H9 (cell line): ENCODE results near the gene USP4. TPM values are rescaled to one million over a fixed set of nuclear protein-coding genes. Genes with fewer than 3 reads are reported as not detected.
A peak's percentile ranks its signal among the peaks of the same experiment; 100 is the strongest.

ENCODE experiments used
- DNase-seq: peaks from one replicate; pipeline ENCODE4 v3.0.0-alpha.2; 2017
- H2AFZ ChIP-seq: one replicate; pipeline ENCODE4 v1.6.1; 2013; ENCODE audit warnings: mild to moderate bottlenecking, low read length, control low read depth, moderate library complexity
- H2AK5ac ChIP-seq: 2 replicates; pipeline ENCODE4 v1.6.1; 2013; ENCODE audit warnings: low read length, control low read depth, mixed read lengths; ENCODE audit not compliant: insufficient read length
- H2BK120ac ChIP-seq: one replicate; pipeline ENCODE4 v1.6.1; 2013; ENCODE audit warnings: low read depth, mild to moderate bottlenecking, low read length, control low read depth, inconsistent platforms; ENCODE audit not compliant: poor library complexity, severe bottlenecking
- H2BK12ac ChIP-seq: 2 replicates; pipeline ENCODE4 v1.6.1; 2013; ENCODE audit warnings: low read length, control low read depth, mixed read lengths, low read depth; ENCODE audit not compliant: insufficient read length
- H2BK15ac ChIP-seq: 2 replicates; pipeline ENCODE4 v1.6.1; 2013; ENCODE audit warnings: low read depth, low read length, control low read depth
- H2BK20ac ChIP-seq: one replicate; pipeline ENCODE4 v1.6.1; 2013; ENCODE audit warnings: low read depth, mild to moderate bottlenecking, low read length, control low read depth, inconsistent platforms; ENCODE audit not compliant: poor library complexity, severe bottlenecking
- H2BK5ac ChIP-seq: 2 replicates; pipeline ENCODE4 v1.6.1; 2013; ENCODE audit warnings: low read length, control low read depth, mixed read lengths; ENCODE audit not compliant: insufficient read length
- H3K14ac ChIP-seq: 2 replicates; pipeline ENCODE4 v1.6.1; 2013; ENCODE audit warnings: low read length, control low read depth; ENCODE audit not compliant: insufficient read depth
- H3K18ac ChIP-seq: 2 replicates; pipeline ENCODE4 v1.6.1; 2013; ENCODE audit warnings: low read depth, mild to moderate bottlenecking, mixed read lengths, low read length, control low read depth; ENCODE audit not compliant: insufficient read length
- H3K23ac ChIP-seq: 2 replicates; pipeline ENCODE4 v1.6.1; 2013; ENCODE audit warnings: low read length, control low read depth, mixed read lengths, low read depth; ENCODE audit not compliant: insufficient read length
- H3K23me2 ChIP-seq: 2 replicates; pipeline ENCODE4 v1.6.1; 2013; ENCODE audit warnings: low read depth, mild to moderate bottlenecking, mixed read lengths, low read length, control low read depth; ENCODE audit not compliant: insufficient read length, poor library complexity, severe bottlenecking
- H3K27ac ChIP-seq: 2 replicates; pipeline ENCODE4 v1.5.1; 2013; ENCODE audit warnings: low read length, control low read depth, mixed read lengths, low read depth; ENCODE audit not compliant: insufficient read length
- H3K27me3 ChIP-seq: 2 replicates; pipeline ENCODE4 v1.6.1; 2013; ENCODE audit warnings: low read length, control low read depth, inconsistent platforms; ENCODE audit not compliant: insufficient read depth
- H3K4ac ChIP-seq: 2 replicates; pipeline ENCODE4 v1.6.1; 2013; ENCODE audit warnings: low read depth, mild to moderate bottlenecking, control low read depth, inconsistent platforms, low read length, moderate library complexity
- H3K4me1 ChIP-seq: 2 replicates; pipeline ENCODE4 v1.6.1; 2013; ENCODE audit warnings: low read length, control low read depth, inconsistent platforms; ENCODE audit not compliant: insufficient read depth
- H3K4me2 ChIP-seq: 2 replicates; pipeline ENCODE4 v1.6.1; 2013; ENCODE audit warnings: low read length, control low read depth, mixed read lengths; ENCODE audit not compliant: insufficient read length, insufficient read depth
- H3K56ac ChIP-seq: 2 replicates; pipeline ENCODE4 v1.6.1; 2013; ENCODE audit warnings: low read depth, mild to moderate bottlenecking, mixed read lengths, low read length, control low read depth; ENCODE audit not compliant: insufficient read length
- H3K79me1 ChIP-seq: 2 replicates; pipeline ENCODE4 v1.6.1; 2013; ENCODE audit warnings: low read depth, mild to moderate bottlenecking, moderate library complexity, low read length, control low read depth, inconsistent platforms; ENCODE audit not compliant: insufficient read depth, poor library complexity, severe bottlenecking
- H3K79me2 ChIP-seq: 2 replicates; pipeline ENCODE4 v1.6.1; 2013; ENCODE audit warnings: low read length, control low read depth, inconsistent platforms; ENCODE audit not compliant: insufficient read depth
- H3K9ac ChIP-seq: 2 replicates; pipeline ENCODE4 v1.6.1; 2013; ENCODE audit warnings: low read length, control low read depth, mixed read lengths; ENCODE audit not compliant: insufficient read length; ENCODE audit errors: extremely low read depth
- H3K9me3 ChIP-seq: one replicate; pipeline ENCODE4 v1.6.1; 2013; ENCODE audit warnings: low read depth, low read length, inconsistent platforms; ENCODE audit not compliant: control insufficient read depth
- H3T11ph ChIP-seq: one replicate; pipeline ENCODE4 v1.6.1; 2013; ENCODE audit warnings: mild to moderate bottlenecking, low read length, control low read depth, inconsistent platforms
- H4K20me1 ChIP-seq: one replicate; pipeline ENCODE4 v1.6.1; 2013; ENCODE audit not compliant: control insufficient read depth, insufficient read length, insufficient read depth
- H4K5ac ChIP-seq: 2 replicates; pipeline ENCODE4 v1.6.1; 2013; ENCODE audit warnings: low read depth, mild to moderate bottlenecking, mixed read lengths, low read length, control low read depth; ENCODE audit not compliant: insufficient read length
- H4K8ac ChIP-seq: replicated peaks from 2 replicates; pipeline ENCODE4 v1.6.1; 2013; ENCODE audit warnings: low read length, control low read depth, mixed read lengths, low read depth; ENCODE audit not compliant: insufficient read length
- H4K91ac ChIP-seq: 2 replicates; pipeline ENCODE4 v1.6.1; 2013; ENCODE audit warnings: low read depth, mild to moderate bottlenecking, moderate library complexity, mixed read lengths, low read length, control low read depth; ENCODE audit not compliant: insufficient read length
- H3K27ac Mint-ChIP-seq, 3 experiments: 2 replicates in 2 of 3; 3 replicates in 1 of 3; pipeline ENCODE4 v1.8.0; 2020 to 2021; ENCODE audit warnings: mixed read lengths in 3 of 3, mild to moderate bottlenecking in 1 of 3, moderate library complexity in 1 of 3
- H3K27me3 Mint-ChIP-seq: 2 replicates; pipeline ENCODE4 v1.8.0; 2021; ENCODE audit warnings: low read depth, mild to moderate bottlenecking, moderate library complexity, mixed read lengths
- H3K36me3 Mint-ChIP-seq, 3 experiments: 2 replicates in 2 of 3; 3 replicates in 1 of 3; pipeline ENCODE4 v1.8.0; 2020 to 2021; ENCODE audit warnings: low read depth in 3 of 3, mixed read lengths in 3 of 3; ENCODE audit not compliant: insufficient read depth in 1 of 3
- H3K4me1 Mint-ChIP-seq, 2 experiments: 2 replicates each; pipeline ENCODE4 v1.8.0; 2020; ENCODE audit warnings: mixed read lengths in 2 of 2
- H3K4me3 Mint-ChIP-seq, 2 experiments: 2 replicates in 1 of 2; 3 replicates in 1 of 2; pipeline ENCODE4 v1.8.0; 2020 to 2021; ENCODE audit warnings: mild to moderate bottlenecking in 2 of 2, mixed read lengths in 2 of 2, moderate library complexity in 1 of 2
- H3K9me3 Mint-ChIP-seq, 2 experiments: 2 replicates in 1 of 2; 3 replicates in 1 of 2; pipeline ENCODE4 v1.8.0; 2020; ENCODE audit warnings: mild to moderate bottlenecking in 2 of 2, mixed read lengths in 2 of 2, moderate library complexity in 1 of 2
- WGBS: extraction: QIAGEN DNeasy Blood & Tissue Kit; methylation state at CpG from one replicate; pipeline ENCODE4 v1.1.7; 2013; ENCODE audit warnings: missing lambda C conversion rate, low lambda C conversion rate, mixed read lengths; ENCODE audit not compliant: insufficient read length; ENCODE audit errors: extremely low coverage; 5-methylcytosine and 5-hydroxymethylcytosine counted together
- total RNA-seq: library from RNA; stranded (reverse); gene quantifications from 2 replicates; pipeline ENCODE4 v1.2.1, GENCODE V29; 2021
- TF ChIP-seq, protein P1 (sequence below): fragments of 200-600 bp; sonication (generic); conservative IDR thresholded peaks from 3 replicates; pipeline ENCODE4 v1.8.0; 2021; ENCODE audit warnings: antibody characterized with exemption, mild to moderate bottlenecking

Gene USP4
- total RNA-seq, 1 experiment from 2014 or later = 36.1 TPM

DNA sequence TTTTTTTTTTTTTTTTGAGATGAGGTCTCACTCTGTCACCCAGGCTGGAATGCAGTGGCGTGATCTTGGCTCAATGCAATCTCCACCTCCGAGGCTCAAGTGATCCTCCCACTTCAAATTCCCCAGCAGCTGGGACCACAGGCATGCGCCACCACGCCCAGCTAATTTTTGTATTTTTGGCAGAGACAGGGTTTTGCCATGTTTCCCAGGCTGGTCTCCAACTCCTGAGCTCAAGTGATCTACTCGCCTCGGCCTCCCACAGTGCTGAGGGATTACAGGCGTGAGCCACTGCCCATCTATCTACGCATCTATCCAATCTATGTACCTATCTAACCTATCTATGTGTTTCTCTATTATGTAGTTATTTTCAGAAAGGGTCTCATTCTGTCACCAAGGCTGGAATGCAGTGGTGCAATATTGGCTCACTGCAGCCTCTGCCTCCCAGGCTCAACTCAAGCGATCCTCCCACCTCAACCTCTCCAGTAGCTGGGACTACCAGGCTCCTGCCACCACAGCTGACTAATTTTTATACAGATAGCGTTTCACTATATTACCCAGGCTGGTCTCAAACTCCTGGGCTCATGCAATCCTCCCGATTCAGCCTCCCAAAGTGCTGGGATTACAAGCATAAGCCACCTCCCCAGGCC is 38.5 kb upstream of the USP4 start:
- Histone ChIP-seq H4K5ac (no peak overlapping the region), H4K91ac (no peak overlapping the region), H3K4me2 (no peak overlapping the region), H3K23ac (no peak overlapping the region), H2AK5ac (no peak overlapping the region), H2BK20ac (no peak overlapping the region), H3K9me3 (no peaks in the 10 kb centered on the region), H3K9ac (no peak overlapping the region), H3K14ac (no peak overlapping the region), H3K4ac (no peak overlapping the region), H3K27ac (no peak overlapping the region), H3K18ac (no peak overlapping the region), H2BK5ac (no peak overlapping the region), H2AFZ (no peak overlapping the region), H3K79me1 (peaks cover 21% of the 10 kb centered on the region), H3K56ac (no peak overlapping the region), H3K27me3 (no peaks in the 10 kb centered on the region; the same call in 1 of the 2 replicates), H3K79me2 (peaks cover 25% of the 10 kb centered on the region; the same call in 1 of the 2 replicates), H3T11ph (no peak overlapping the region), H3K4me1 (no peaks in the 10 kb centered on the region), H2BK120ac (no peak overlapping the region), H3K23me2 (no peaks in the 10 kb centered on the region), H4K20me1 (no peaks in the 10 kb centered on the region), H2BK15ac (no peak overlapping the region), H4K8ac (no peak overlapping the region), H2BK12ac (no peak overlapping the region)
- Mint-ChIP-seq H3K36me3 (peaks cover 16 to 24% (median 23%) of the 10 kb centered on the region in 3 experiments), H3K27me3 (no peaks in the 10 kb centered on the region), H3K4me1 (peaks cover 8 to 9% of the 10 kb centered on the region in 2 experiments; a peak in 3 of 4 replicates), H3K27ac (peak overlapping the region in 2 of 3 experiments; percentile 15 to 77; a peak in 2 of 7 replicates), H3K9me3 (no peaks in the 10 kb centered on the region), H3K4me3 (no peak overlapping the region)
- TF ChIP-seq, protein P1, sequence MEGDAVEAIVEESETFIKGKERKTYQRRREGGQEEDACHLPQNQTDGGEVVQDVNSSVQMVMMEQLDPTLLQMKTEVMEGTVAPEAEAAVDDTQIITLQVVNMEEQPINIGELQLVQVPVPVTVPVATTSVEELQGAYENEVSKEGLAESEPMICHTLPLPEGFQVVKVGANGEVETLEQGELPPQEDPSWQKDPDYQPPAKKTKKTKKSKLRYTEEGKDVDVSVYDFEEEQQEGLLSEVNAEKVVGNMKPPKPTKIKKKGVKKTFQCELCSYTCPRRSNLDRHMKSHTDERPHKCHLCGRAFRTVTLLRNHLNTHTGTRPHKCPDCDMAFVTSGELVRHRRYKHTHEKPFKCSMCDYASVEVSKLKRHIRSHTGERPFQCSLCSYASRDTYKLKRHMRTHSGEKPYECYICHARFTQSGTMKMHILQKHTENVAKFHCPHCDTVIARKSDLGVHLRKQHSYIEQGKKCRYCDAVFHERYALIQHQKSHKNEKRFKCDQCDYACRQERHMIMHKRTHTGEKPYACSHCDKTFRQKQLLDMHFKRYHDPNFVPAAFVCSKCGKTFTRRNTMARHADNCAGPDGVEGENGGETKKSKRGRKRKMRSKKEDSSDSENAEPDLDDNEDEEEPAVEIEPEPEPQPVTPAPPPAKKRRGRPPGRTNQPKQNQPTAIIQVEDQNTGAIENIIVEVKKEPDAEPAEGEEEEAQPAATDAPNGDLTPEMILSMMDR = no peak
- no peak for DNase-seq
- WGBS = no CpG with 5 or more reads among the region's 11 CpGs
